Body of pancreas (tissue), 4 donors: ENCODE results near the gene MUC12.
"Not testable (repeated sequence)": the region's sequence is repeated elsewhere in the genome, so short reads cannot be mapped to it uniquely, and the experiment has no call there.

Experiments
- CTCF ChIP-seq, 7 experiments: fragments of 450-650 bp in 4 of 7; fragments of 200-600 bp in 3 of 7; sonication (generic) in 3 of 7; IDR thresholded peaks; one replicate each; pipeline ENCODE4 v1.5.1; 2016 to 2019; ENCODE audit warnings: antibody characterized with exemption in 7 of 7
- POLR2A ChIP-seq, 3 donors: fragments of 450-650 bp; IDR thresholded peaks; one replicate each; pipeline ENCODE4 v1.6.1; 2016; ENCODE audit warnings: antibody characterized with exemption in 3 of 3, mild to moderate bottlenecking in 2 of 3

DNA sequence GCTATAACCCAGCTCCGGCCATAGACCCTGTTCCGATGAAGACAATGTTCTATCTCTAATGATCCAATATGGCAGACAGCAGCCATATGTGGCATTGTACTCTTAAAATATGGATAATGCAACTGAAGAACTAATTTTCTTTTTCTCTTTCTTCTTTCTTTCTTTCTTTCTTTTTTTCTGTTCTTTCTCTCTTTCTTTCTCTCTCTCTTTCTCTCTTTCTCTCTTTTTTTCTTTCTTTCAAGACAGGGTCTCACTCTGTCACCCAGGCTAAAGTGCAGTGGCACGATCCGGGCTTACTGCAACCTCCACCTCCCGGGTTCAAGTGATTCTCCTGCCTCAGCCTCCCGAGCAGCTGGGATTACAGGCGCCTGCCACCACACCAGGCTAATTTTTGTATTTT, 33.2 kb upstream of the MUC12 start:
- TF ChIP-seq CTCF, POLR2A (IDR thresholded peaks at IDR 0.05): not testable (repeated sequence)
